ENCODE results near the gene IL1RAPL2.

The IL1RAPL2 gene

GRCh38 chrX:105173071-105173470 lies 607.1 kb downstream of the IL1RAPL2 start:
- H3K9ac ChIP-seq (ENCODE audit: low read length), result no peak overlapping the region
- H3K27me3 ChIP-seq (ENCODE audit: low read depth, low read length), result no peaks in the 10 kb centered on the region
- H3K79me2 ChIP-seq (ENCODE audit: low read length), result no peaks in the 10 kb centered on the region
- no peaks in the 10 kb centered on the region for H3K36me3 ChIP-seq (replicated peaks; ENCODE audit: low read depth, low read length)
- no peaks in the 10 kb centered on the region for H4K20me1 ChIP-seq (ENCODE audit: insufficient read depth, low read length)
- no peaks in the 10 kb centered on the region for H3K4me1 ChIP-seq (ENCODE audit: low read length)
- H3K4me3 ChIP-seq (ENCODE audit: low read length), result no peak overlapping the region
- H3K27ac ChIP-seq (ENCODE audit: low read length), result no peak overlapping the region
- no peak overlapping the region for H2AFZ ChIP-seq (ENCODE audit: low read depth, low read length)
- TF ChIP-seq EZH2phosphoT487 (IDR thresholded peaks at IDR 0.05; ENCODE audit: low read depth) (no peak), CTCF (IDR thresholded peaks at IDR 0.05; ENCODE audit: low read depth, low read length) (no peak)
- no peak overlapping the region for H3K4me2 ChIP-seq (ENCODE audit: low read length)
- no peaks in the 10 kb centered on the region for H3K9me3 ChIP-seq (ENCODE audit: insufficient read depth, low read length)

- no peaks in the 10 kb centered on the region for H3K9me3 ChIP-seq (ENCODE audit: insufficient read depth, low read length)
- H3K4me2 ChIP-seq (ENCODE audit: low read length), result no peak overlapping the region
- no peaks in the 10 kb centered on the region for H3K4me1 ChIP-seq (ENCODE audit: low read length)
- no peak overlapping the region for H3K9ac ChIP-seq (ENCODE audit: low read length)
- H3K36me3 ChIP-seq (replicated peaks; ENCODE audit: low read depth, low read length), result no peaks in the 10 kb centered on the region
- no peaks in the 10 kb centered on the region for H3K27me3 ChIP-seq (ENCODE audit: low read depth, low read length)
- no peaks in the 10 kb centered on the region for H3K79me2 ChIP-seq (ENCODE audit: low read length)
- no peak overlapping the region for H2AFZ ChIP-seq (ENCODE audit: low read depth, low read length)
- no peak overlapping the region for H3K4me3 ChIP-seq (ENCODE audit: low read length)
- no peak for TF ChIP-seq EZH2phosphoT487 (IDR thresholded peaks at IDR 0.05; ENCODE audit: low read depth)
- no peak for TF ChIP-seq CTCF (IDR thresholded peaks at IDR 0.05; ENCODE audit: low read depth, low read length)
- H4K20me1 ChIP-seq (ENCODE audit: insufficient read depth, low read length), result no peaks in the 10 kb centered on the region
- no peak overlapping the region for H3K27ac ChIP-seq (ENCODE audit: low read length)
Observed at GRCh38 chrX:105179644-105180043, 613.6 kb downstream of the IL1RAPL2 start.

- no peak overlapping the region for H3K27ac ChIP-seq (ENCODE audit: low read length)
- no peak overlapping the region for H2AFZ ChIP-seq (ENCODE audit: low read depth, low read length)
- no peaks in the 10 kb centered on the region for H4K20me1 ChIP-seq (ENCODE audit: insufficient read depth, low read length)
- TF ChIP-seq EZH2phosphoT487 (IDR thresholded peaks at IDR 0.05; ENCODE audit: low read depth) (no peak), CTCF (IDR thresholded peaks at IDR 0.05; ENCODE audit: low read depth, low read length) (0 out of 2 replicates have a peak, but pooled peaks have one; percentile 5)
- no peaks in the 10 kb centered on the region for H3K9me3 ChIP-seq (ENCODE audit: insufficient read depth, low read length)
- no peak overlapping the region for H3K9ac ChIP-seq (ENCODE audit: low read length)
- H3K4me3 ChIP-seq (ENCODE audit: low read length), result no peak overlapping the region
- H3K36me3 ChIP-seq (replicated peaks; ENCODE audit: low read depth, low read length), result no peaks in the 10 kb centered on the region
- no peaks in the 10 kb centered on the region for H3K79me2 ChIP-seq (ENCODE audit: low read length)
- H3K4me2 ChIP-seq (ENCODE audit: low read length), result no peak overlapping the region
- H3K4me1 ChIP-seq (ENCODE audit: low read length), result peaks cover 28% of the 10 kb centered on the region
- H3K27me3 ChIP-seq (ENCODE audit: low read depth, low read length), result no peaks in the 10 kb centered on the region
Observed at GRCh38 chrX:105189093-105189492, 623.1 kb downstream of the IL1RAPL2 start.

- no peak overlapping the region for H3K9ac ChIP-seq (ENCODE audit: low read length)
- H3K27ac ChIP-seq (ENCODE audit: low read length), result no peak overlapping the region
- H3K27me3 ChIP-seq (ENCODE audit: low read depth, low read length), result no peaks in the 10 kb centered on the region
- peaks cover 29% of the 10 kb centered on the region for H3K4me1 ChIP-seq (ENCODE audit: low read length)
- 0 out of 2 replicates have a peak overlapping the region, but pooled peaks have one; percentile 48 for H2AFZ ChIP-seq (ENCODE audit: low read depth, low read length)
- no peaks in the 10 kb centered on the region for H3K9me3 ChIP-seq (ENCODE audit: insufficient read depth, low read length)
- no peaks in the 10 kb centered on the region for H3K79me2 ChIP-seq (ENCODE audit: low read length)
- no peak for TF ChIP-seq EZH2phosphoT487 (IDR thresholded peaks at IDR 0.05; ENCODE audit: low read depth)
- TF ChIP-seq CTCF (IDR thresholded peaks at IDR 0.05; ENCODE audit: low read depth, low read length), result peak; percentile 70
- no peaks in the 10 kb centered on the region for H3K36me3 ChIP-seq (replicated peaks; ENCODE audit: low read depth, low read length)
- peak overlapping the region; percentile 35 for H3K4me2 ChIP-seq (ENCODE audit: low read length)
- H4K20me1 ChIP-seq (ENCODE audit: insufficient read depth, low read length), result no peaks in the 10 kb centered on the region
- H3K4me3 ChIP-seq (ENCODE audit: low read length), result no peak overlapping the region
Observed at GRCh38 chrX:105190252-105190853, 624.4 kb downstream of the IL1RAPL2 start.

Measured in OCI-LY3 (cell line).